ENCODE data around the gene CIDEA.
"Not testable (repeated sequence)": the region's sequence is repeated elsewhere in the genome, so short reads cannot be mapped to it uniquely, and the experiment has no call there.

- TF ChIP-seq, protein P1, sequence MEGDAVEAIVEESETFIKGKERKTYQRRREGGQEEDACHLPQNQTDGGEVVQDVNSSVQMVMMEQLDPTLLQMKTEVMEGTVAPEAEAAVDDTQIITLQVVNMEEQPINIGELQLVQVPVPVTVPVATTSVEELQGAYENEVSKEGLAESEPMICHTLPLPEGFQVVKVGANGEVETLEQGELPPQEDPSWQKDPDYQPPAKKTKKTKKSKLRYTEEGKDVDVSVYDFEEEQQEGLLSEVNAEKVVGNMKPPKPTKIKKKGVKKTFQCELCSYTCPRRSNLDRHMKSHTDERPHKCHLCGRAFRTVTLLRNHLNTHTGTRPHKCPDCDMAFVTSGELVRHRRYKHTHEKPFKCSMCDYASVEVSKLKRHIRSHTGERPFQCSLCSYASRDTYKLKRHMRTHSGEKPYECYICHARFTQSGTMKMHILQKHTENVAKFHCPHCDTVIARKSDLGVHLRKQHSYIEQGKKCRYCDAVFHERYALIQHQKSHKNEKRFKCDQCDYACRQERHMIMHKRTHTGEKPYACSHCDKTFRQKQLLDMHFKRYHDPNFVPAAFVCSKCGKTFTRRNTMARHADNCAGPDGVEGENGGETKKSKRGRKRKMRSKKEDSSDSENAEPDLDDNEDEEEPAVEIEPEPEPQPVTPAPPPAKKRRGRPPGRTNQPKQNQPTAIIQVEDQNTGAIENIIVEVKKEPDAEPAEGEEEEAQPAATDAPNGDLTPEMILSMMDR (IDR thresholded peaks at IDR 0.05), result not testable (repeated sequence)
- TF ChIP-seq POLR2A, EP300 (IDR thresholded peaks at IDR 0.05): not testable (repeated sequence)
Observed at GRCh38 chr18:12214296-12215005, 39.7 kb upstream of the CIDEA start.

Data from stomach (tissue), 4 donors.